HepG2 (cell line): ENCODE measurements around the gene MRGPRG. TPM values are rescaled to one million over a fixed set of nuclear protein-coding genes. Genes with fewer than 3 reads are reported as not detected.
A peak's percentile ranks its signal among the peaks of the same experiment; 100 is the strongest.

Experiments
- ATAC-seq: fragments of 200-7000 bp; cut with Tn5 transposase; 3 replicates; pipeline ENCODE4 v1.9.1; 2020; ENCODE audit warnings: mild to moderate bottlenecking, moderate library complexity
- BruUV-seq: library from RNA; stranded (reverse); fragments of 400-500 nt; replicated peaks from 2 replicates; lab custom pipeline; 2021; lab: Mats Ljungman, UMichigan
- CTCF ChIA-PET: fragments of 300-600 bp; formaldehyde crosslinking; extraction: SDS; loops from one replicate; lab custom pipeline; 2021; ENCODE audit warnings: low total read pairs, inconsistent platforms, low intra/inter-chr PET ratio; lab: Yijun Ruan, JAX
- POLR2A ChIA-PET: fragments of 350-600 bp; sonication (Branson Sonifier 250); formaldehyde crosslinking; loops from one replicate; lab custom pipeline; 2020; ENCODE audit warnings: antibody characterized with exemption, inconsistent platforms; lab: Yijun Ruan, JAX
- DNase-seq: peaks from one replicate; pipeline ENCODE4 v3.0.0-alpha.2; 2015; ENCODE audit warnings: low spot score
- FAIRE-seq: peaks from 3 replicates; lab custom pipeline; 2011; peaks lifted over from hg19 to GRCh38; lab: Jason Lieb, UNC
- H2AFZ ChIP-seq: one replicate; pipeline ENCODE4 v1.6.1; 2011; ENCODE audit warnings: low read length, inconsistent platforms
- H3K27ac ChIP-seq: fragments of 300-600 bp; 3 replicates; pipeline ENCODE4 v1.8.0; 2011; ENCODE audit warnings: mixed run types, mild to moderate bottlenecking, mixed read lengths, low read length, inconsistent platforms; ENCODE audit not compliant: insufficient read depth; ENCODE audit errors: extremely low read length
- H3K27me3 ChIP-seq, 2 experiments: fragments of 200-600 bp in 1 of 2; 2 replicates in 1 of 2; 3 replicates in 1 of 2; pipeline versions ENCODE4 v1.6.0 to v1.8.0; 2011; ENCODE audit warnings: low read length in 2 of 2, mild to moderate bottlenecking in 2 of 2, moderate library complexity in 2 of 2, inconsistent platforms in 1 of 2; ENCODE audit not compliant: insufficient read depth in 2 of 2, control insufficient read depth in 1 of 2
- H3K36me3 ChIP-seq, 2 experiments: fragments of 200-600 bp in 1 of 2; replicated peaks in 1 of 2; 2 replicates in 1 of 2; 3 replicates in 1 of 2; pipeline versions ENCODE4 v1.5.1 to v1.8.0; 2011; ENCODE audit warnings: low read length in 2 of 2, inconsistent platforms in 1 of 2; ENCODE audit not compliant: insufficient read depth in 2 of 2, control insufficient read depth in 1 of 2
- H3K4me1 ChIP-seq: 2 replicates; pipeline ENCODE4 v1.5.1; 2012; ENCODE audit warnings: low read length, inconsistent platforms; ENCODE audit not compliant: insufficient read depth
- H3K4me2 ChIP-seq: 2 replicates; pipeline ENCODE4 v1.6.0; 2011; ENCODE audit warnings: low read depth, low read length, inconsistent platforms
- H3K4me3 ChIP-seq, 3 experiments: fragments of 200-600 bp in 1 of 3; sonication (generic), shearing (Covaris generic) in 1 of 3; replicated peaks in 1 of 3; 2 replicates each; pipeline ENCODE4 v1.5.1; 2011 to 2016; ENCODE audit warnings: low read length in 3 of 3, inconsistent platforms in 2 of 3, low read depth in 2 of 3, mild to moderate bottlenecking in 2 of 3, control low read depth in 1 of 3, mixed read lengths in 1 of 3; ENCODE audit not compliant: insufficient read depth in 1 of 3
- H3K79me2 ChIP-seq: one replicate; pipeline ENCODE4 v1.6.1; 2011; ENCODE audit warnings: low read length, inconsistent platforms; ENCODE audit not compliant: insufficient read depth
- H3K9ac ChIP-seq: 2 replicates; pipeline ENCODE4 v1.6.0; 2011; ENCODE audit warnings: mild to moderate bottlenecking, low read depth, low read length, inconsistent platforms; ENCODE audit not compliant: insufficient read depth
- H3K9me3 ChIP-seq: 2 replicates; pipeline ENCODE4 v1.5.1; 2012; ENCODE audit warnings: mild to moderate bottlenecking, low read length
- H4K20me1 ChIP-seq: 2 replicates; pipeline ENCODE4 v1.6.0; 2011; ENCODE audit warnings: inconsistent platforms, mild to moderate bottlenecking, low read length, moderate library complexity; ENCODE audit not compliant: insufficient read depth
- ELF4 ChIP-seq: sonication (generic); formaldehyde crosslinking; IDR thresholded peaks from 2 replicates; pipeline ENCODE4 v1.5.0; 2020; ENCODE audit warnings: missing genetic modification reagents, mild to moderate bottlenecking, moderate library complexity, borderline replicate concordance
- HOXA9 ChIP-seq: sonication (generic); formaldehyde crosslinking; IDR thresholded peaks from 2 replicates; pipeline ENCODE4 v1.8.1; 2022; ENCODE audit warnings: missing genetic modification reagents, mild to moderate bottlenecking, moderate library complexity, borderline replicate concordance
- LRRFIP1 ChIP-seq: sonication (generic); formaldehyde crosslinking; conservative IDR thresholded peaks from 2 replicates; pipeline ENCODE4 v1.4.0; 2020; ENCODE audit warnings: missing genetic modification reagents
- MZF1 ChIP-seq: sonication (generic); formaldehyde crosslinking; IDR thresholded peaks from 2 replicates; pipeline ENCODE4 v1.8.1; 2023; ENCODE audit warnings: mild to moderate bottlenecking, missing genetic modification reagents, borderline replicate concordance
- PATZ1 ChIP-seq: sonication (generic); formaldehyde crosslinking; IDR thresholded peaks from 2 replicates; pipeline ENCODE4 v1.4.0; 2020; ENCODE audit warnings: missing genetic modification reagents
- PRDM15 ChIP-seq: sonication (generic); formaldehyde crosslinking; IDR thresholded peaks from 2 replicates; pipeline ENCODE4 v1.4.0; 2020; ENCODE audit warnings: missing genetic modification reagents
- SIN3B ChIP-seq: fragments of 150-350 bp; IDR thresholded peaks from 2 replicates; pipeline ENCODE4 v1.6.1; 2014; ENCODE audit warnings: low read length
- ZNF768 ChIP-seq: sonication (generic); formaldehyde crosslinking; IDR thresholded peaks from 2 replicates; pipeline ENCODE4 v1.4.0; 2020; ENCODE audit warnings: missing genetic modification reagents
- WGBS: methylation state at CpG from one replicate; pipeline ENCODE4 v1.1.6; 2017; ENCODE audit warnings: low lambda C conversion rate; 5-methylcytosine and 5-hydroxymethylcytosine counted together
- in situ Hi-C: cut with HindIII; loops from 2 replicates; pipeline ENCODE4 v1.10.0; 2017; ENCODE audit warnings: low pct_unique_long_range_greater_than_20kb; ENCODE audit not compliant: extremely low pct_ligation_motif_present
- intact Hi-C: fragments of 100-400 bp; cut with micrococcal nuclease; formaldehyde crosslinking; loops from one replicate; pipeline ENCODE4 v1.10.0; 2022; ENCODE audit not compliant: unreplicated experiment
- polyA plus RNA-seq, 8 experiments: library from polyadenylated mRNA; depleted of rRNA in 3 of 8; stranded (reverse) in 7 of 8; unstranded in 1 of 8; fragments of >200 nt; fragmentation: Illumina TruSeq in 4 of 8; extraction: Trizol in 4 of 8; gene quantifications; 2 replicates each; pipeline versions ENCODE4 v1.2.1 to v1.2.3, GENCODE V29; 2011 to 2016; ENCODE audit warnings: low read depth in 4 of 8, missing spikeins in 1 of 8, mixed read lengths in 1 of 8; ENCODE audit not compliant: insufficient read depth in 1 of 8
- total RNA-seq, 5 experiments: library from RNA; depleted of rRNA; stranded (reverse); fragments of >200 nt; fragmentation: Illumina TruSeq; extraction: Trizol; gene quantifications; 2 replicates each; pipeline ENCODE4 v1.2.3, GENCODE V29; 2016; ENCODE audit warnings: low read depth in 1 of 5

The MRGPRG gene
- total and polyA plus RNA-seq, 2 of the 13 experiments (the other 11 are each of a cell fraction or from before 2014, with no cell fraction given), result not detected

- TF ChIP-seq LRRFIP1 (CRISPR knock-in tag) (no peak), HOXA9 (CRISPR knock-in tag) (no peak), MZF1 (CRISPR knock-in tag) (no peak), ELF4 (no peak), SIN3B (no peak)
These were observed 14.2 kb downstream of the MRGPRG start (continued) for GRCh38 chr11:3204141-3205015.

- POLR2A ChIA-PET, result no interaction called here
- Histone ChIP-seq H3K9ac (no peak overlapping the region), H3K4me3 (no peak overlapping the region), H3K4me1 (no peaks in the 10 kb centered on the region), H4K20me1 (0 out of 2 replicates have a peak, but pooled peaks cover 4% of the 10 kb centered on the region), H3K27ac (no peak overlapping the region), H3K79me2 (no peaks in the 10 kb centered on the region), H3K27me3 (peaks cover 20 to 65% of the 10 kb centered on the region in 2 experiments), H2AFZ (no peak overlapping the region), H3K36me3 (no peaks in the 10 kb centered on the region), H3K4me2 (no peak overlapping the region), H3K9me3 (no peaks in the 10 kb centered on the region)
- in situ Hi-C loops (no loop called here), intact Hi-C loops (no loop called here)
- DNase-seq, result no peak
- CTCF ChIA-PET, result no interaction called here
- 18% methylated on average over 9 of the region's 51 CpGs for WGBS
- FAIRE-seq, result no peak
- no TSS peak for BruUV-seq
- ATAC-seq, result peak; percentile 68
- TF ChIP-seq PRDM15 (CRISPR knock-in tag) (no peak), PATZ1 (CRISPR knock-in tag) (no peak), ZNF768 (CRISPR knock-in tag) (peak; percentile 98)
These were observed 15.2 kb downstream of the MRGPRG start for GRCh38 chr11:3203221-3204043.
